K562 (cell line): Measurements from ENCODE around the gene TARBP1. TPM values are rescaled to one million over a fixed set of nuclear protein-coding genes. Genes with fewer than 3 reads are reported as not detected.

Experiments
- polyA plus RNA-seq, 8 experiments: library from polyadenylated mRNA; depleted of rRNA in 4 of 8; stranded (reverse) in 5 of 8; unstranded in 3 of 8; fragments of >200 nt; fragmentation: Nextera tagmentation in 2 of 8; fragmentation: Illumina TruSeq in 1 of 8; extraction: Ambion mirVana in 2 of 8; extraction: Trizol in 1 of 8; gene quantifications; 2 replicates each; pipeline versions ENCODE4 v1.2.1 to v1.2.3, GENCODE V29; 2011 to 2014; ENCODE audit warnings: inconsistent platforms in 1 of 8, missing spikeins in 1 of 8
- total RNA-seq, 7 experiments: library from RNA; depleted of rRNA in 6 of 7; stranded (reverse); fragments of >200 nt in 6 of 7; fragmentation: Illumina TruSeq in 2 of 7; extraction: Trizol in 2 of 7; gene quantifications; 2 replicates each; pipeline versions ENCODE4 v1.2.1 to v1.2.3, GENCODE V29; 2011 to 2021; ENCODE audit warnings: low replicate concordance in 1 of 7
- TF ChIP-seq, protein P1 (sequence below), 2 experiments: fragments of 450-650 bp; IDR thresholded peaks; 2 replicates each; pipeline ENCODE4 v1.6.1; 2018; ENCODE audit warnings: mild to moderate bottlenecking in 2 of 2, low read depth in 1 of 2; ENCODE audit not compliant: partially characterized antibody in 2 of 2
- TF ChIP-seq, protein P2 (sequence below): IDR thresholded peaks from 3 replicates; pipeline ENCODE4 v1.6.1; 2011; ENCODE audit warnings: borderline replicate concordance, mild to moderate bottlenecking, moderate library complexity; ENCODE audit not compliant: insufficient read length; ENCODE audit errors: extremely low read depth
- TF ChIP-seq, protein P3 (sequence below): fragments of 450-650 bp; IDR thresholded peaks from 2 replicates; pipeline ENCODE4 v1.6.1; 2017; ENCODE audit warnings: antibody characterized with exemption, mild to moderate bottlenecking

TARBP1 gene
- total and polyA plus RNA-seq, 9 of the 15 experiments (the other 6 are each of a cell fraction or from before 2014, with no cell fraction given): 8.8 to 48.0 (median 22.9) TPM

DNA sequence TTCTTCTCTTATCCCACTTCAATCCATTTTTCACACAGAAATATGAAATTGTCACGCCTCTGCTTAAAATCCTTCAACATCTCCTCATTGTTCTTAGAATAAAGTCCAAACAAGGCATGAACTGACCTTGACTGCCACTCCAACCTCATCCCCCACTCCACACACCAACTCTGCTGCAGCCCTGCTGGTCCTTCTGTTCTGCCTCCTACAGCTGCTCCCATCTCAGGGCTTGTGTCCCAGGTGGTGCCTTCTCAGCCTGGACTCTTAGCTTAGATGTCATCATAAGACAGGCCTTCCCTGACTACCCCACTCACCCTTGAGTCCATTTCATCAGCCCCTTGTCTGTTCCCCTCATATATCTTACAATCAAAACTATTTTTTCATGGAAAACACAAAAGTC lies 10.4 kb downstream of the TARBP1 start (continued):
- TF ChIP-seq, protein P1, sequence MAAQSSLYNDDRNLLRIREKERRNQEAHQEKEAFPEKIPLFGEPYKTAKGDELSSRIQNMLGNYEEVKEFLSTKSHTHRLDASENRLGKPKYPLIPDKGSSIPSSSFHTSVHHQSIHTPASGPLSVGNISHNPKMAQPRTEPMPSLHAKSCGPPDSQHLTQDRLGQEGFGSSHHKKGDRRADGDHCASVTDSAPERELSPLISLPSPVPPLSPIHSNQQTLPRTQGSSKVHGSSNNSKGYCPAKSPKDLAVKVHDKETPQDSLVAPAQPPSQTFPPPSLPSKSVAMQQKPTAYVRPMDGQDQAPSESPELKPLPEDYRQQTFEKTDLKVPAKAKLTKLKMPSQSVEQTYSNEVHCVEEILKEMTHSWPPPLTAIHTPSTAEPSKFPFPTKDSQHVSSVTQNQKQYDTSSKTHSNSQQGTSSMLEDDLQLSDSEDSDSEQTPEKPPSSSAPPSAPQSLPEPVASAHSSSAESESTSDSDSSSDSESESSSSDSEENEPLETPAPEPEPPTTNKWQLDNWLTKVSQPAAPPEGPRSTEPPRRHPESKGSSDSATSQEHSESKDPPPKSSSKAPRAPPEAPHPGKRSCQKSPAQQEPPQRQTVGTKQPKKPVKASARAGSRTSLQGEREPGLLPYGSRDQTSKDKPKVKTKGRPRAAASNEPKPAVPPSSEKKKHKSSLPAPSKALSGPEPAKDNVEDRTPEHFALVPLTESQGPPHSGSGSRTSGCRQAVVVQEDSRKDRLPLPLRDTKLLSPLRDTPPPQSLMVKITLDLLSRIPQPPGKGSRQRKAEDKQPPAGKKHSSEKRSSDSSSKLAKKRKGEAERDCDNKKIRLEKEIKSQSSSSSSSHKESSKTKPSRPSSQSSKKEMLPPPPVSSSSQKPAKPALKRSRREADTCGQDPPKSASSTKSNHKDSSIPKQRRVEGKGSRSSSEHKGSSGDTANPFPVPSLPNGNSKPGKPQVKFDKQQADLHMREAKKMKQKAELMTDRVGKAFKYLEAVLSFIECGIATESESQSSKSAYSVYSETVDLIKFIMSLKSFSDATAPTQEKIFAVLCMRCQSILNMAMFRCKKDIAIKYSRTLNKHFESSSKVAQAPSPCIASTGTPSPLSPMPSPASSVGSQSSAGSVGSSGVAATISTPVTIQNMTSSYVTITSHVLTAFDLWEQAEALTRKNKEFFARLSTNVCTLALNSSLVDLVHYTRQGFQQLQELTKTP (IDR thresholded peaks at IDR 0.05; ENCODE audit: low read depth in 1 of 2, partially characterized antibody in 2 of 2): no peak
- TF ChIP-seq, protein P2, sequence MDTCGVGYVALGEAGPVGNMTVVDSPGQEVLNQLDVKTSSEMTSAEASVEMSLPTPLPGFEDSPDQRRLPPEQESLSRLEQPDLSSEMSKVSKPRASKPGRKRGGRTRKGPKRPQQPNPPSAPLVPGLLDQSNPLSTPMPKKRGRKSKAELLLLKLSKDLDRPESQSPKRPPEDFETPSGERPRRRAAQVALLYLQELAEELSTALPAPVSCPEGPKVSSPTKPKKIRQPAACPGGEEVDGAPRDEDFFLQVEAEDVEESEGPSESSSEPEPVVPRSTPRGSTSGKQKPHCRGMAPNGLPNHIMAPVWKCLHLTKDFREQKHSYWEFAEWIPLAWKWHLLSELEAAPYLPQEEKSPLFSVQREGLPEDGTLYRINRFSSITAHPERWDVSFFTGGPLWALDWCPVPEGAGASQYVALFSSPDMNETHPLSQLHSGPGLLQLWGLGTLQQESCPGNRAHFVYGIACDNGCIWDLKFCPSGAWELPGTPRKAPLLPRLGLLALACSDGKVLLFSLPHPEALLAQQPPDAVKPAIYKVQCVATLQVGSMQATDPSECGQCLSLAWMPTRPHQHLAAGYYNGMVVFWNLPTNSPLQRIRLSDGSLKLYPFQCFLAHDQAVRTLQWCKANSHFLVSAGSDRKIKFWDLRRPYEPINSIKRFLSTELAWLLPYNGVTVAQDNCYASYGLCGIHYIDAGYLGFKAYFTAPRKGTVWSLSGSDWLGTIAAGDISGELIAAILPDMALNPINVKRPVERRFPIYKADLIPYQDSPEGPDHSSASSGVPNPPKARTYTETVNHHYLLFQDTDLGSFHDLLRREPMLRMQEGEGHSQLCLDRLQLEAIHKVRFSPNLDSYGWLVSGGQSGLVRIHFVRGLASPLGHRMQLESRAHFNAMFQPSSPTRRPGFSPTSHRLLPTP: no peak
- TF ChIP-seq, protein P3, sequence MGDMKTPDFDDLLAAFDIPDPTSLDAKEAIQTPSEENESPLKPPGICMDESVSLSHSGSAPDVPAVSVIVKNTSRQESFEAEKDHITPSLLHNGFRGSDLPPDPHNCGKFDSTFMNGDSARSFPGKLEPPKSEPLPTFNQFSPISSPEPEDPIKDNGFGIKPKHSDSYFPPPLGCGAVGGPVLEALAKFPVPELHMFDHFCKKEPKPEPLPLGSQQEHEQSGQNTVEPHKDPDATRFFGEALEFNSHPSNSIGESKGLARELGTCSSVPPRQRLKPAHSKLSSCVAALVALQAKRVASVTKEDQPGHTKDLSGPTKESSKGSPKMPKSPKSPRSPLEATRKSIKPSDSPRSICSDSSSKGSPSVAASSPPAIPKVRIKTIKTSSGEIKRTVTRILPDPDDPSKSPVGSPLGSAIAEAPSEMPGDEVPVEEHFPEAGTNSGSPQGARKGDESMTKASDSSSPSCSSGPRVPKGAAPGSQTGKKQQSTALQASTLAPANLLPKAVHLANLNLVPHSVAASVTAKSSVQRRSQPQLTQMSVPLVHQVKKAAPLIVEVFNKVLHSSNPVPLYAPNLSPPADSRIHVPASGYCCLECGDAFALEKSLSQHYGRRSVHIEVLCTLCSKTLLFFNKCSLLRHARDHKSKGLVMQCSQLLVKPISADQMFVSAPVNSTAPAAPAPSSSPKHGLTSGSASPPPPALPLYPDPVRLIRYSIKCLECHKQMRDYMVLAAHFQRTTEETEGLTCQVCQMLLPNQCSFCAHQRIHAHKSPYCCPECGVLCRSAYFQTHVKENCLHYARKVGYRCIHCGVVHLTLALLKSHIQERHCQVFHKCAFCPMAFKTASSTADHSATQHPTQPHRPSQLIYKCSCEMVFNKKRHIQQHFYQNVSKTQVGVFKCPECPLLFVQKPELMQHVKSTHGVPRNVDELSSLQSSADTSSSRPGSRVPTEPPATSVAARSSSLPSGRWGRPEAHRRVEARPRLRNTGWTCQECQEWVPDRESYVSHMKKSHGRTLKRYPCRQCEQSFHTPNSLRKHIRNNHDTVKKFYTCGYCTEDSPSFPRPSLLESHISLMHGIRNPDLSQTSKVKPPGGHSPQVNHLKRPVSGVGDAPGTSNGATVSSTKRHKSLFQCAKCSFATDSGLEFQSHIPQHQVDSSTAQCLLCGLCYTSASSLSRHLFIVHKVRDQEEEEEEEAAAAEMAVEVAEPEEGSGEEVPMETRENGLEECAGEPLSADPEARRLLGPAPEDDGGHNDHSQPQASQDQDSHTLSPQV: no peak
